Ishikawa (cell line): ENCODE results near the gene CASK.

Experiments used
- CEBPB ChIP-seq: IDR thresholded peaks from 2 replicates; pipeline ENCODE4 v1.6.1; 2012
- CREB1 ChIP-seq: IDR thresholded peaks from 2 replicates; pipeline ENCODE4 v1.6.1; 2012; ENCODE audit warnings: low read depth
- EGR1 ChIP-seq: IDR thresholded peaks from 2 replicates; pipeline ENCODE4 v1.6.1; 2012
- EP300 ChIP-seq: IDR thresholded peaks from 2 replicates; pipeline ENCODE4 v1.6.1; 2012; ENCODE audit warnings: borderline replicate concordance
- FOXM1 ChIP-seq: IDR thresholded peaks from 2 replicates; pipeline ENCODE4 v1.6.1; 2012; ENCODE audit warnings: low read depth, borderline replicate concordance
- MAX ChIP-seq: IDR thresholded peaks from 2 replicates; pipeline ENCODE4 v1.6.1; 2012
- NFIC ChIP-seq: IDR thresholded peaks from 2 replicates; pipeline ENCODE4 v1.6.1; 2012
- RAD21 ChIP-seq: IDR thresholded peaks from 2 replicates; pipeline ENCODE4 v1.6.1; 2012; ENCODE audit warnings: low read depth
- REST ChIP-seq: IDR thresholded peaks from 2 replicates; pipeline ENCODE4 v1.6.1; 2012; ENCODE audit warnings: low read depth, mild to moderate bottlenecking
- TAF1 ChIP-seq: IDR thresholded peaks from 2 replicates; pipeline ENCODE4 v1.6.1; 2012; ENCODE audit warnings: low read depth, mild to moderate bottlenecking
- TCF12 ChIP-seq: IDR thresholded peaks from 2 replicates; pipeline ENCODE4 v1.6.1; 2012; ENCODE audit warnings: low read depth
- TEAD4 ChIP-seq: IDR thresholded peaks from 2 replicates; pipeline ENCODE4 v1.6.1; 2012
- USF1 ChIP-seq: IDR thresholded peaks from 2 replicates; pipeline ENCODE4 v1.6.1; 2012
- YY1 ChIP-seq: IDR thresholded peaks from 2 replicates; pipeline ENCODE4 v1.6.1; 2012; ENCODE audit warnings: low read depth
- ZBTB7A ChIP-seq: IDR thresholded peaks from 2 replicates; pipeline ENCODE4 v1.6.1; 2012; ENCODE audit warnings: low read depth

CASK gene

GRCh38 chrX:41526925-41527324 is 396.4 kb downstream of the CASK start:
- TF ChIP-seq ZBTB7A (no peak), EGR1 (no peak), NFIC (no peak), REST (no peak), RAD21 (no peak), YY1 (no peak), TAF1 (no peak), MAX (no peak), TCF12 (no peak), CREB1 (no peak), CEBPB (no peak), FOXM1 (no peak), TEAD4 (no peak)

GRCh38 chrX:41526271-41526670 is 397.1 kb downstream of the CASK start:
- TF ChIP-seq EP300 = no peak

GRCh38 chrX:41522671-41523070 is 400.7 kb downstream of the CASK start:
- TF ChIP-seq ZBTB7A (no peak), YY1 (no peak), REST (no peak), CEBPB (no peak), NFIC (no peak), TAF1 (no peak), FOXM1 (no peak), USF1 (no peak), RAD21 (no peak), TCF12 (no peak)

- TF ChIP-seq RAD21 = no peak
- no peak for TF ChIP-seq CEBPB
- TF ChIP-seq NFIC = no peak
- TF ChIP-seq EP300 = no peak
- no peak for TF ChIP-seq ZBTB7A
- no peak for TF ChIP-seq TAF1
- TF ChIP-seq FOXM1 = no peak
- no peak for TF ChIP-seq CREB1
- no peak for TF ChIP-seq USF1
These were observed 401.3 kb downstream of the CASK start for GRCh38 chrX:41522081-41522480.

GRCh38 chrX:41519468-41519867 is 403.9 kb downstream of the CASK start:
- TF ChIP-seq REST = no peak

- TF ChIP-seq CREB1 (no peak), EP300 (no peak), MAX (no peak), TAF1 (no peak), REST (no peak), USF1 (no peak), TEAD4 (no peak), CEBPB (no peak), ZBTB7A (no peak)
These were observed 404.5 kb downstream of the CASK start for GRCh38 chrX:41518841-41519220.
